T-helper 9 cell (primary cell): ENCODE data around the gene SLC39A3.

Source experiments
- DNase-seq: peaks from one replicate; pipeline ENCODE4 v3.0.0-alpha.2; 2020
- total RNA-seq, 2 donors: gene quantifications; one replicate each; lab custom pipeline; 2026; lab: John Stamatoyannopoulos, UW

Gene SLC39A3
- 4.8 to 14.2 reads per million in 2 donors for total RNA-seq

GRCh38 chr19:2739602-2740313 is at the start of gene SLC39A3:
TSS of gene SLC39A3 (minus strand) at chr19:2740017. CDS start at chr19:2737257, 2,760 bp downstream.
- peak; percentile 99 for DNase-seq

DNA sequence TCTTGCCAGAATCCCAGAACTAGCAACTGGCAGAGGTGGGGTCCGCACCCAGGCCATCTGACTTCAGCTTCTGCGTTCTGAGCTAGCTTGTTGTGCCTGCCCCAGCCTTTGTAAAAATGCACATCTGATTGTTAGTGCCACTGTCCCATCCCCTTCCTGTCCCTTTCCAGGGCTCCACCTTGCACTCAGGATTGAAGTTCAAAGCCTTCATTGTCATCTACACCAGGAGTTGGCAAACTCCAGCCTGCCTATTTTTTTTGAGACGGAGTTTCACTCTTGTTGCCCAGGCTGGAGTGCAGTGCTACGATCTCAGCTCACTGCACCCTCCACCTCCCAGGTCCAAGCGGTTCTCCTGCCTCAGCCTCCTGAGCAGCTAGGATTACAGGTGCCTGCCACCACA is 48.4 kb upstream of the SLC39A3 start:
- no peak for DNase-seq

GRCh38 chr19:2787115-2787514 is 47.3 kb upstream of the SLC39A3 start:
- no peak for DNase-seq

DNA sequence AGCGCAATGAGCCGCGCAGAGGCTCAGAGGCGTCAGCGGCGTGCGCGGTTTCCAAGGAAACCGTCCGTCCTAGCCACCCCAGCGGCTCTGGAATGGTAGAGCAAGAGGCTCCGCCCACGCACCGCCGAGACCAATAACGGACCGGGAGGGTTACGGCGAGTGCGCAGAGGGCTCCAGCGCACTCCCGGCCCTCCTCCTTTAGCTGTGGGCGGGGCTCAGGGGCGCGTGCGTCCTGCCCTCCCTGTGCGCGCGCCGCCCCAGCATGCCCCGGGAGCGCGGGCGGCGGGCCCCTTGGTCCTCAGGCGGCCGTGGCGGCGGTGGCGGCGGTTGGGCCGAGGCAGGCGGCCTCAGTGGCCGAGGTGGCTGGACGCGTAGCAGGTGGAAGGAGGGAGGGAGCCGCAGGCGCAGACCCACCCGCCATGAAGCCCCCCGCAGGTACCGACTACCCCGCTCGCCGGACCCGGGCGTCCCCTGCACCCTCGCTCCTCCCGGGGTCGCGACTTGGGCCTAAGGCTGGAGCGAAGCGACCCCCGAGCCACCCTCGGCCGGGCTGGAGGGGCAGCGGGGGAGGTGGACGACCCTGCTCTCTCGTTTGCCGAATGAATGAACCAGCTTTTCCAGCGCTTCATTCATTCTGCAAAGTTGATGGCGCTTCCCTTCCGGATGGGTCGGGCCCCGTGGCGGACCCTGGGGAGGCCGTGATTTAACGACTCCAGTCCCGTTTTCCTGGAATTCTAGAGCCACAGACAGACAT is 45.6 kb upstream of the SLC39A3 start, which contains the start of gene THOP1:
Gene THOP1, plus strand, starts transcription at position 260 of the 754 bp plus-strand sequence. Its CDS starts 160 bp downstream, at position 420.
- peak; percentile 97 for DNase-seq

DNA sequence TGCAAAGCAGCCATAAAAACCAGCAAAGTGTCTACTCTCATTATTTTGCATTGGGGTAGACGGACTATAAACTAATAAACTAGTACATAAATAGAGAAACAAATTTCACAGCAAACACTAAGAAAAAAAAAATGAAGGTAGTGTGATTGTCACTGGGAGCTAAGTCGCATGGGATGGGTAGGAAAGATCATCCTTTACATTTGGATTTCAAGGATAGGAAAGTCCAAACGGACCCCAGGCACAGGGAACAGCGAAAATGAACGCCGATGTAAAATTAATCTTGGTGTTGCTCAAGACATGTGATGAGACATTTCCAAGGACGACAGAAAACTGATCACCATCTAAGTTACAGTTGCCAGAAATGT is 43.9 kb upstream of the SLC39A3 start:
- no peak for DNase-seq

DNA sequence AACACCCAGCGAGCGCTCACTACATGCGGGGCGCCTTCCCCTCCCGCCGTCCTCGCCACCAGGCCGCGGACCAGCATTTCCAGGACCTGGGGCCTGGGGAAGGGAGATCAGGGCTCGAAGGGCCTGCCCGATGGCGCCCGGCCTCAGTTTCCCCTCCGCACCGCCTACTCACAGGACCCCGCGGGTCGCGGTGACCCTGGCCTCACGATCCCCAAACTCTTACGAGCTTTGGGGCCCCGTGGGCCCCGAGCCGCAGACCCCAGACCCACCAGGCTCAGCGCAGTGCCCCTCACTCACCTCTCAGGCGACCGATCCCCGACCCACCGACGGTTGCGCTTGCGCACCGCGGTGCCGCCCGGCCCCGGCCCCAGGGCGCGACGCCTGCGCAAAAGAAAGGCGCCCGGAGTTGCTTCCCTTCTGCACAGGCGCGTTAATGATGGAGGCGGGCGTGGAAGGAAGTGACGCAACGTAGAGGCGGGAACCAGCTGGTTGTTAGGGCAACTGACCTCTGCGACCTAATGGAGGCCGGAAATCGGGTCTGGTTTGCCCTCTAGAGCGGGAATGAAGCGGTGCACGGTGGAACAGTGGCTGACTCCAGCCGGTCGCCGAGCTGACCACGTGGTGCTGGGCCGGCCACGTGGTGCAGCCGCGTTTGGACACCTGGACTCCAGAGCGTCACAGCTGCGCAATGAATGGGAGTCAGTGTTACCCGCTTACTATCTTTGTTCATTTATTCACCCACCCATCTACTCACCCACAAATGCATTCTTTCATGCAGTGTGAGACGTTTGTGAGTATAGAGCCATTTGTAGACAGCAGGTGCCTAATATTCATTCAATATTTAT is 43.3 kb upstream of the SLC39A3 start, which contains the start of gene SGTA:
Gene SGTA, minus strand, starts transcription at position 338 of the 845 bp plus-strand sequence. CDS start 14,205 bp downstream, outside the sequence.
- DNase-seq, result peak; percentile 91

DNA sequence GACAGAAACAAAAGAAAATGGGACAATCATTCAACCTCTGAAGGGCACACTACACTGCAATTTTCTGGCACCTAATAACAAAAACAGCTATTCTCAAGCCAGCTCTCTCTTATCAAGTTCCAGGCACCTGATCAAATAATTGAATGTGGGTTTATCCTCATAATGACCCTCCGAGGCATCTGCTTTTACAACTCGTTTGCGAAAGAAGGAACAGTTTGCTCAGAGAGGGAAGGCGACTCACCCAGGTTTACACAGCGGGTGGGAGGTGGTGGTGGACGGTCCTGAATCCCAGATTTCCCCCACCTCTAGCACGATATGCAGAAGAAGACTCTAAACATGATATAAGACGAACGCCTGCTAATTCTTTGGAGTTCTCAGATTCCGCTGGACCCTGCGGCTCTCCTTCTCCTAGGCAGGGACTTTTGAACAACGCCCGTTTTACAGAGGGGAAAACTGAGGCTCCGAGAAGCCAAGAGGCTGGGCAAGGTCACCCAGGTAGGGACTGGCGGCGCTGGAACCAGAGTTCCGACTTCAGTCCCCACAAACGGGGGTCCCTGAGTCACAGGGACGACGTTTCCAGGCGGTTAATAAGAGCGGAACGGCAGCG is 42.6 kb upstream of the SLC39A3 start:
- DNase-seq, result no peak

DNA sequence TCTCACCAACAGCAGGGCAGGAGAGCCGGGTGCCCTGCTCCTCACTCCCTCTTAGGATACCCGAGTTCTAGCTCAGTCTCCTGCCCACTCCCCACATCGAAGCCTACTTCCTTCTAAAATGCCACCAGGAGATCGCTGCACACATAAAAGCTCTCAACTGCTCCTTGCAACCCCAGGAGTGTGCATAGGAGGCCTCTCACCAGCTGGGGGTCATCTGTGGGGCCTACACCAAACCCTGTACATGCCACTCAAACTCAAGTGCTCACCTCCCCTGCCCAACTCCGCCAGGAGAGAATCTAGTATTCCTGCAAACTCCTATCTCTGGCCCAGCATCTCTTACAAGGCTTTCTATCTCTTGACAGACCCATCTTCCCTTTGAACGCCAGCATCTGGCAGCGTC is 40.5 kb upstream of the SLC39A3 start:
- no peak for DNase-seq

DNA sequence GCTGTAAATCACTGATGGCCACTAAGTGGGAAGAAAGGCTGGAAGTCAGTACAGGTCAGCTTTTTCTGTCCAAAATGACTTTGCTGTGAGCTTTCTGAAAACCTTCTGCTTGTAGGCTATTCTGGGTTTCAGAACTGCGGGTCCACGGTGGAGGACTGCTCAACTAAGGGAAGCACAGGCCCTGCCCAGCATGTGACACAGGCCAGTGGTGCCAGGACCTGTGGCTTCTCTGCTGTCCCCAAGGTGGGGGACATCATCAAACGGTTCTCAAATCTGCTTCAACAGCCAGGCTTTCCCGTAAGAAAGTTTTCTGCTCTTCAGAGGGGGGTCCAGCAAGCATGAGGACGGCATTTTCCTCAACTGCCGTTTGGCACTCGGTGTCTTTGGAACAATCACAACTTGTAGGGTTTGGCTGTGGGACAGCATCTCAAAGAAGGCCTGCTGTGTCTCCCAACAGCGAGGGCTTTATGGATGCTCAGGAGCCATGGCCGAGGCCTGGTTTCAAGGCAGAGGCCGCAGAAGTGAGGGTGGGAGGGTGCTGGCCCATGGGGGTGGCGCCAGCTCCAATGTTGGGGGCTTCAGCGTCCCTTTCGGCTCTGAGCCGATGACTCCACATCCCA is 39.4 kb upstream of the SLC39A3 start:
- DNase-seq, result no peak

- no peak for DNase-seq
Measured at GRCh38 chr19:2777952-2778683, 38.3 kb upstream of the SLC39A3 start.

GRCh38 chr19:2775556-2776430 is 36.0 kb upstream of the SLC39A3 start:
- peak; percentile 54 for DNase-seq

DNA sequence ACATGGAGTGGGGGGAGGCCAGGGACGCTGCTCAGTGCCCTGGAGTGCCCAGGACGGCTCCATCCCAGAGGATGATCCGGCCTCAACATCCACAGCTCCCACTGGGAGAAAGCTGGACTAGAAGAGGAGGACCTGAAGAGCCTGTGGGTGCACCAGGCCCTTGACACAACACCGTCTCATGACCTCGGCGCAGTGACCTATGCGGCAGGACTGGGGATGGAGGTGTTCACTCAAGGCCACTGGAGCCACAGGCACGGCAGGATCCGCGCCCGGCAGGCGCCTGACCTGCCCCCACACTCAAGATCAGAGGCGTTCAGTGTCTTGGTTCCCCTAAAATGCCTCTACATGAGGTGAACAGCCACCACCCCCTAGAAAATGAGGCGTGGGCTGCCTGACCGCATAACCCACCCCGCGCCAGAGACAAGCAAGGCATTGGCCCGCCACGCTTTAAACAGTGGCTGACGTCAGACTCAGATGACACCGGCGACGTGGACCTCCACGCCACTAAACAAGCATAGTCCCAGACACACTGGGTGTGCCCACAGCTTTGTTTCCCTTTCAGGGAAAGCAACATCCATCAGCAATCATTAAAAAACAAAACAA is 35.2 kb upstream of the SLC39A3 start:
- DNase-seq, result no peak

- DNase-seq, result no peak
Measured at GRCh38 chr19:2774083-2774679, 34.4 kb upstream of the SLC39A3 start.

- DNase-seq, result no peak
Measured at GRCh38 chr19:2771786-2772674, 32.2 kb upstream of the SLC39A3 start.

GRCh38 chr19:2770055-2771013 is 30.5 kb upstream of the SLC39A3 start:
- DNase-seq, result no peak

GRCh38 chr19:2769218-2769617 is 29.4 kb upstream of the SLC39A3 start:
- no peak for DNase-seq
